ENCODE data around the gene NLRP1. TPM values are rescaled to one million over a fixed set of nuclear protein-coding genes. Genes with fewer than 3 reads are reported as not detected.
A peak's percentile ranks its signal among the peaks of the same experiment; 100 is the strongest.

Gene NLRP1
- total RNA-seq, 2 experiments from 2014 or later, result 254 to 258 TPM

DNA sequence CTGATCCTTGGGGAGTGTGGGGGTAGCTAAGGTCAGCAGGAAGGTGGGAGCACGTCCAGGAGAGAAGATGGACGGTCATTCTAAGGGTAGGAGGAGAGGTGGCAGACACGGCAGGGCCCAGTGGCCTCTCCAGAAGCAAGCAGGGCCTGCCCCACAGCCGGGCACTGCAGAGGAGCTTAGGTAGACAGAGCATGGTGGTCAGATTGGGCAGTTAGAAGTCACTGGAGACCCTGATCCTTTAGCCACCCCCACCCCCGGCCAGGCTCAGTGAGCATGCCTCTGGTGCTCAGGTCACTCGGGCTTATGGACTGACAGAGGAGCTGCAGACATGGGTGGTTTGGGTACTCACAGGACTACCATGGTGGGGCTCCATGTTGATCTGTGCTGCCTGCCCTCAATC lies 26.3 kb downstream of the NLRP1 start:
- intact Hi-C loops (cut with DNase I, micrococcal nuclease), result no loop called here
- ATAC-seq (ENCODE audit: poor library complexity) (no peak), DNase-seq (no peak)
- no peak overlapping the region for H3K4me3 Mint-ChIP-seq
- no peaks in the 10 kb centered on the region for H3K27me3 Mint-ChIP-seq
- peaks cover 93% of the 10 kb centered on the region for H3K36me3 Mint-ChIP-seq (ENCODE audit: low read depth)
- no peaks in the 10 kb centered on the region for H3K27me3 ChIP-seq (ENCODE audit: control insufficient read depth in 1 of 2, insufficient read depth in 2 of 2, low read length in 2 of 2)
- no peaks in the 10 kb centered on the region for H3K9me3 ChIP-seq (ENCODE audit: control insufficient read depth in 1 of 2, insufficient read depth in 1 of 2, low read length in 2 of 2)
- no peak overlapping the region for H3K4me3 ChIP-seq (ENCODE audit: low read length)
- TF ChIP-seq CTCF (IDR thresholded peaks at IDR 0.05), result no peak
- H3K27ac Mint-ChIP-seq, result peak overlapping the region; percentile 27
- H3K9me3 Mint-ChIP-seq, result no peaks in the 10 kb centered on the region
- ChIA-PET POLR2A (interaction anchor here (1.0 kb wide), 1 partner anchor 26 kb away, joined by 3 read pairs; the partner anchor contains the start of gene NLRP1), CTCF (no interaction called here)
- H3K4me1 ChIP-seq (ENCODE audit: insufficient read depth, low read length), result peaks cover 9% of the 10 kb centered on the region
- H3K4me1 Mint-ChIP-seq (ENCODE audit: low read depth), result peaks cover 44% of the 10 kb centered on the region
- H3K36me3 ChIP-seq (ENCODE audit: insufficient read depth, low read length), result peaks cover 66% of the 10 kb centered on the region
- H3K27ac ChIP-seq (ENCODE audit: low read depth in 1 of 2, low read length in 2 of 2), result no peak overlapping the region

- Histone ChIP-seq H3K27ac (ENCODE audit: low read depth in 1 of 2, low read length in 2 of 2) (no peak overlapping the region), H3K9me3 (ENCODE audit: control insufficient read depth in 1 of 2, insufficient read depth in 1 of 2, low read length in 2 of 2) (no peaks in the 10 kb centered on the region), H3K27me3 (ENCODE audit: control insufficient read depth in 1 of 2, insufficient read depth in 2 of 2, low read length in 2 of 2) (no peaks in the 10 kb centered on the region), H3K36me3 (ENCODE audit: insufficient read depth, low read length) (peaks cover 67% of the 10 kb centered on the region), H3K4me3 (ENCODE audit: low read length) (no peak overlapping the region), H3K4me1 (ENCODE audit: insufficient read depth, low read length) (peaks cover 9% of the 10 kb centered on the region)
- no peak for ATAC-seq (ENCODE audit: poor library complexity)
- peaks cover 93% of the 10 kb centered on the region for H3K36me3 Mint-ChIP-seq (ENCODE audit: low read depth)
- peak overlapping the region; percentile 27 for H3K27ac Mint-ChIP-seq
- no peaks in the 10 kb centered on the region for H3K9me3 Mint-ChIP-seq
- DNase-seq, result no peak
- TF ChIP-seq CTCF (IDR thresholded peaks at IDR 0.05), result no peak
- CTCF ChIA-PET, result no interaction called here
- no peak overlapping the region for H3K4me3 Mint-ChIP-seq
- no peaks in the 10 kb centered on the region for H3K27me3 Mint-ChIP-seq
- peaks cover 40% of the 10 kb centered on the region for H3K4me1 Mint-ChIP-seq (ENCODE audit: low read depth)
- POLR2A ChIA-PET, result interaction anchor here (1.0 kb wide), 1 partner anchor 27 kb away, joined by 3 read pairs; the partner anchor contains the start of gene NLRP1
- intact Hi-C loops (cut with DNase I, micrococcal nuclease), result no loop called here
These were observed 26.8 kb downstream of the NLRP1 start for GRCh38 chr17:5557485-5557884.

DNA sequence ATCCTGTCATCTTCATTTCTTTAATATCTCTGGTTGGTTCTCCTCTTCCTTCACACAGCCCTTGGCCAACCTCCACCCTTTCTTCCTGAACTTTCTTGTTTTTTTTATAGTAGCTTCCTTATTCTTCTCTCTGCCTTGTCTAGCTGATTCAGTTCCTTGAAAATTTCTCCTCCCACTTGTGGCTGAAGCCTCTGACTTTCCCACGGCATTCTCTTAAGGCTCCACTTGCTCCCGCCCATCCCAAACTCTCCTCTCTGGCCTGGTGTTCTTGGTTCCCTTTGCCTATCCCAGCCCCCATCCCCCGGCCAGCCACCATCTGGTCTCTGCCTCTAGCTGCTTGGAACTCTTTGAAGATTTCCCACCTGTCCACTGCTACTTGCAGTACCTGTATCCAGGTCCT lies 29.1 kb downstream of the NLRP1 start:
- no peaks in the 10 kb centered on the region for H3K9me3 Mint-ChIP-seq
- H3K27ac Mint-ChIP-seq, result peak overlapping the region; percentile 48
- DNase-seq (no peak), ATAC-seq (ENCODE audit: poor library complexity) (no peak)
- Histone ChIP-seq H3K4me1 (ENCODE audit: insufficient read depth, low read length) (peaks cover 6% of the 10 kb centered on the region), H3K27ac (ENCODE audit: low read depth in 1 of 2, low read length in 2 of 2) (no peak overlapping the region), H3K9me3 (ENCODE audit: control insufficient read depth in 1 of 2, insufficient read depth in 1 of 2, low read length in 2 of 2) (no peaks in the 10 kb centered on the region), H3K4me3 (ENCODE audit: low read length) (no peak overlapping the region), H3K27me3 (ENCODE audit: control insufficient read depth in 1 of 2, insufficient read depth in 2 of 2, low read length in 2 of 2) (no peaks in the 10 kb centered on the region), H3K36me3 (ENCODE audit: insufficient read depth, low read length) (peaks cover 71% of the 10 kb centered on the region)
- intact Hi-C loops (cut with DNase I, micrococcal nuclease), result no loop called here
- no peak overlapping the region for H3K4me3 Mint-ChIP-seq
- peaks cover 36% of the 10 kb centered on the region for H3K4me1 Mint-ChIP-seq (ENCODE audit: low read depth)
- peaks cover 95% of the 10 kb centered on the region for H3K36me3 Mint-ChIP-seq (ENCODE audit: low read depth)
- H3K27me3 Mint-ChIP-seq, result no peaks in the 10 kb centered on the region
- no peak for TF ChIP-seq CTCF (IDR thresholded peaks at IDR 0.05)
- ChIA-PET POLR2A (no interaction called here), CTCF (interaction anchor here (0.9 kb wide), 1 partner anchor 10 kb away, joined by 4 read pairs; no protein-coding TSS in a partner anchor)
